GM12874 (cell line): ENCODE results near the gene ATP11B.

ENCODE experiments used
- TF ChIP-seq, protein P1 (sequence below): IDR thresholded peaks from 2 replicates; pipeline ENCODE4 v1.5.1; 2011; ENCODE audit warnings: low read depth, mild to moderate bottlenecking, control low read depth, low read length, moderate library complexity; ENCODE audit not compliant: insufficient read depth

ATP11B gene

GRCh38 chr3:182855076-182855475 lies 61.8 kb downstream of the ATP11B start:
- TF ChIP-seq, protein P1, sequence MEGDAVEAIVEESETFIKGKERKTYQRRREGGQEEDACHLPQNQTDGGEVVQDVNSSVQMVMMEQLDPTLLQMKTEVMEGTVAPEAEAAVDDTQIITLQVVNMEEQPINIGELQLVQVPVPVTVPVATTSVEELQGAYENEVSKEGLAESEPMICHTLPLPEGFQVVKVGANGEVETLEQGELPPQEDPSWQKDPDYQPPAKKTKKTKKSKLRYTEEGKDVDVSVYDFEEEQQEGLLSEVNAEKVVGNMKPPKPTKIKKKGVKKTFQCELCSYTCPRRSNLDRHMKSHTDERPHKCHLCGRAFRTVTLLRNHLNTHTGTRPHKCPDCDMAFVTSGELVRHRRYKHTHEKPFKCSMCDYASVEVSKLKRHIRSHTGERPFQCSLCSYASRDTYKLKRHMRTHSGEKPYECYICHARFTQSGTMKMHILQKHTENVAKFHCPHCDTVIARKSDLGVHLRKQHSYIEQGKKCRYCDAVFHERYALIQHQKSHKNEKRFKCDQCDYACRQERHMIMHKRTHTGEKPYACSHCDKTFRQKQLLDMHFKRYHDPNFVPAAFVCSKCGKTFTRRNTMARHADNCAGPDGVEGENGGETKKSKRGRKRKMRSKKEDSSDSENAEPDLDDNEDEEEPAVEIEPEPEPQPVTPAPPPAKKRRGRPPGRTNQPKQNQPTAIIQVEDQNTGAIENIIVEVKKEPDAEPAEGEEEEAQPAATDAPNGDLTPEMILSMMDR, result no peak

GRCh38 chr3:182861348-182861747 lies 68.0 kb downstream of the ATP11B start:
- TF ChIP-seq, protein P1, result no peak

DNA sequence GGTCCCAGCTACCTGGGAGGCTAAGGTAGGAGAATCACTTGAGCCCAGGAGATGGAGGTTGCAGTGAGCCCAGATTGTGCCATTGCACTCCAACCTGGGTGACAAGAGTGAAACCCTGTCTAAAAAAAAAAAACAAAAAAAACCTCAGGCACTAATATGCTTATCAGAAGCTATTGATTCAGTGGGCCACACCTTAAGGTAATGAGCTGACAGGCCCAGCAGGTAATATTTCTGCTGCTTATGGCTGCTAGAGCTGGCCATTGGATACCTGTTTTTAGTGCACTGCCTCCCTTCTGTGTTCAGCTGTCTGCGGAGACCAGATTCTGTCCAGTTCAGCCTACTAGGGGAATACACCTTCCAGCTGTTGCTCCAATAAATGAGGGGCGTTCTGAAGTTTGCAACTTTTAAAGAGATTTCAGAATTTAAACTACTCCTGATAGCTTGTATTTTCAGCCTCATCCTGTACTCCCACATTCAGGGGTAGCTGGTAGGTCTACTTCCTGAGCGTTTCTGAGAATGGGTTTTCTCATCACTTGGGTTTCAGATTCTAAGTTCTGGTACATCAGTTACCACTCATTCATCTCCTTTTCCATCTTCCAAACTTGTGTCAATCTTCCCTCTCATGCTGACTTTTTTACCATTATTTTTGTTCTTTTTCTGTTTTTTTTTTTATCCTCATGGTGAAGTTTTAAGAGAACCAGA lies 69.0 kb downstream of the ATP11B start:
- TF ChIP-seq, protein P1, result no peak

DNA sequence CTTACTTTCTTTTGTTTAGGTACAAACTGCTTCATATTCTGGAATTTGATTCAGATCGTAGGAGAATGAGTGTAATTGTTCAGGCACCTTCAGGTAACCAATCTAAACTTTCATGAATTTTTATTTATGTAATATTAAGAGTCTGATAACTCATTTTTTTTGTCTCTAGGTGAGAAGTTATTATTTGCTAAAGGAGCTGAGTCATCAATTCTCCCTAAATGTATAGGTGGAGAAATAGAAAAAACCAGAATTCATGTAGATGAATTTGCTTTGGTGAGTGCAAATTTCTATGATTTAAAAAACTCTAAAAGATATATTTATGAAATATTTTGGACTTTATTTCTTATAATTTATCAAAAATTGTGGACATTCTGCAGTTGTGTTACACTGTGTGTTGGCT lies 75.8 kb downstream of the ATP11B start:
- TF ChIP-seq, protein P1, result no peak

DNA sequence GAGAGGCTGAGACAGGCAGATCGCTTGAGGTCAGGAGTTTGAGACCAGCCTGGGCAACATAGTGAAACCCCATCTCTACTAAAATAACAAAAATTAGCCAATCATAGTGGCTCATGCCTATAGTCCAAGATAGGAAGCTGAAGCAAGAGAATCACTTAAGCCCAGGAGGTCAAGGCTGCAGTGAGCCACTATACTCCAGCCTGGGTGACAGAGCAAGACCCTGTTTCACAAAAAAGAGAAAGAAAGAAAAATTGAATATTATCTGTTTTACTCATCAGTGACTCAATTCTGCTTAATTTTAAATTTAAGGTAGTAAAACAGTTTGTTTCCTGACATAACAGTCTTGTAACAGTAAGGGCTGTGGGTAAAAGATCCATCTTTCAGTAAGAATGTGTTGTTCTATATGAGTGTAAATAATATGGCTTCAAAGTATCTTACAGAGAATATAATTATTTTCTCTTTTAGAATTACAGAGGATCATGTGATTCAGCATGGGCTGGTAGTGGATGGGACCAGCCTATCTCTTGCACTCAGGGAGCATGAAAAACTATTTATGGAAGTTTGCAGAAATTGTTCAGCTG lies 85.8 kb downstream of the ATP11B start:
- TF ChIP-seq, protein P1, result no peak

- TF ChIP-seq, protein P1, result no peak
Measured at GRCh38 chr3:182886497-182886896, 93.2 kb downstream of the ATP11B start.

GRCh38 chr3:182889948-182890629 lies 96.8 kb downstream of the ATP11B start:
- TF ChIP-seq, protein P1, result no peak
